MM.1S (cell line): Measurements from ENCODE around the gene HMGB2.
A peak's percentile ranks its signal among the peaks of the same experiment; 100 is the strongest.

Experiments used
- DNase-seq: peaks from one replicate; pipeline ENCODE4 v3.0.0-alpha.2; 2015
- H2AFZ ChIP-seq: fragments of 300-600 bp; sonication (generic); 2 replicates; pipeline ENCODE4 v1.6.0; 2016; ENCODE audit warnings: antibody characterized with exemption, low read length
- H3F3A ChIP-seq: fragments of 300-600 bp; sonication (generic); 2 replicates; pipeline ENCODE4 v1.6.1; 2016; ENCODE audit warnings: mild to moderate bottlenecking, antibody characterized with exemption, low read length, moderate library complexity, mixed read lengths; ENCODE audit not compliant: insufficient read depth
- H3K27ac ChIP-seq: fragments of 300-600 bp; sonication (generic); 2 replicates; pipeline ENCODE4 v1.5.1; 2016; ENCODE audit warnings: mild to moderate bottlenecking, low read length
- H3K27me3 ChIP-seq: fragments of 300-600 bp; sonication (generic); replicated peaks from 2 replicates; pipeline ENCODE4 v1.6.0; 2016; ENCODE audit warnings: low read length; ENCODE audit not compliant: insufficient read depth
- H3K36me3 ChIP-seq: fragments of 300-600 bp; sonication (generic); replicated peaks from 2 replicates; pipeline ENCODE4 v1.6.1; 2016; ENCODE audit warnings: mild to moderate bottlenecking, low read length, mixed read lengths; ENCODE audit not compliant: insufficient read depth
- H3K4me1 ChIP-seq: fragments of 300-600 bp; sonication (generic); 2 replicates; pipeline ENCODE4 v1.6.1; 2016; ENCODE audit warnings: low read length, mixed read lengths
- H3K4me2 ChIP-seq: fragments of 300-600 bp; sonication (generic); 2 replicates; pipeline ENCODE4 v1.6.0; 2016; ENCODE audit warnings: low read depth, low read length
- H3K4me3 ChIP-seq: fragments of 300-600 bp; sonication (generic); 2 replicates; pipeline ENCODE4 v1.5.1; 2016; ENCODE audit warnings: low read length, mixed read lengths
- H3K79me2 ChIP-seq: fragments of 300-600 bp; sonication (generic); 2 replicates; pipeline ENCODE4 v1.6.1; 2016; ENCODE audit warnings: mixed run types, low read length, mixed read lengths
- H3K9ac ChIP-seq: fragments of 300-600 bp; sonication (generic); 2 replicates; pipeline ENCODE4 v1.6.1; 2016; ENCODE audit warnings: low read length, mixed read lengths
- H3K9me2 ChIP-seq: fragments of 300-600 bp; sonication (generic); replicated peaks from 2 replicates; pipeline ENCODE4 v1.6.1; 2016; ENCODE audit warnings: mild to moderate bottlenecking, low read length, mixed read lengths; ENCODE audit not compliant: insufficient read depth
- H3K9me3 ChIP-seq: fragments of 300-600 bp; sonication (generic); replicated peaks from 2 replicates; pipeline ENCODE4 v1.6.1; 2016; ENCODE audit warnings: mild to moderate bottlenecking, low read length, mixed read lengths; ENCODE audit not compliant: insufficient read depth
- H4K20me1 ChIP-seq: fragments of 300-600 bp; sonication (generic); 2 replicates; pipeline ENCODE4 v1.6.1; 2016; ENCODE audit warnings: mild to moderate bottlenecking, low read length, moderate library complexity, mixed read lengths; ENCODE audit not compliant: insufficient read depth
- EZH2 ChIP-seq: fragments of 300-600 bp; sonication (generic); optimal IDR thresholded peaks from 2 replicates; pipeline ENCODE3; 2017; ENCODE audit warnings: low read depth, mild to moderate bottlenecking, antibody characterized with exemption, low read length, mixed read lengths
- EZH2phosphoT487 ChIP-seq: fragments of 300-600 bp; sonication (generic); IDR thresholded peaks from 2 replicates; pipeline ENCODE4 v1.6.1; 2018; ENCODE audit warnings: antibody characterized with exemption, low read length
- TF ChIP-seq, protein P1 (sequence below): fragments of 300-600 bp; sonication (generic); IDR thresholded peaks from 2 replicates; pipeline ENCODE4 v1.5.1; 2016; ENCODE audit warnings: antibody characterized with exemption, low read length, mixed read lengths

The HMGB2 gene

GRCh38 chr4:173289353-173289727 lies 44.8 kb downstream of the HMGB2 start:
- no peaks in the 10 kb centered on the region for H3K9me2 ChIP-seq
- no peak for TF ChIP-seq EZH2phosphoT487
- no peak for TF ChIP-seq EZH2
- TF ChIP-seq, protein P1, sequence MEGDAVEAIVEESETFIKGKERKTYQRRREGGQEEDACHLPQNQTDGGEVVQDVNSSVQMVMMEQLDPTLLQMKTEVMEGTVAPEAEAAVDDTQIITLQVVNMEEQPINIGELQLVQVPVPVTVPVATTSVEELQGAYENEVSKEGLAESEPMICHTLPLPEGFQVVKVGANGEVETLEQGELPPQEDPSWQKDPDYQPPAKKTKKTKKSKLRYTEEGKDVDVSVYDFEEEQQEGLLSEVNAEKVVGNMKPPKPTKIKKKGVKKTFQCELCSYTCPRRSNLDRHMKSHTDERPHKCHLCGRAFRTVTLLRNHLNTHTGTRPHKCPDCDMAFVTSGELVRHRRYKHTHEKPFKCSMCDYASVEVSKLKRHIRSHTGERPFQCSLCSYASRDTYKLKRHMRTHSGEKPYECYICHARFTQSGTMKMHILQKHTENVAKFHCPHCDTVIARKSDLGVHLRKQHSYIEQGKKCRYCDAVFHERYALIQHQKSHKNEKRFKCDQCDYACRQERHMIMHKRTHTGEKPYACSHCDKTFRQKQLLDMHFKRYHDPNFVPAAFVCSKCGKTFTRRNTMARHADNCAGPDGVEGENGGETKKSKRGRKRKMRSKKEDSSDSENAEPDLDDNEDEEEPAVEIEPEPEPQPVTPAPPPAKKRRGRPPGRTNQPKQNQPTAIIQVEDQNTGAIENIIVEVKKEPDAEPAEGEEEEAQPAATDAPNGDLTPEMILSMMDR: no peak
- H3K4me3 ChIP-seq: peak overlapping the region; percentile 60
- peaks cover 6% of the 10 kb centered on the region; the same call in 1 of the 2 replicates for H3K79me2 ChIP-seq
- H3K27ac ChIP-seq: peak overlapping the region; percentile 40; the same call in 1 of the 2 replicates
- peak overlapping the region; percentile 36; the same call in 1 of the 2 replicates for H3K9ac ChIP-seq
- H3F3A ChIP-seq: peaks cover 14% of the 10 kb centered on the region; the same call in 1 of the 2 replicates
- H3K4me1 ChIP-seq: peaks cover 4% of the 10 kb centered on the region; the same call in 1 of the 2 replicates
- H2AFZ ChIP-seq: peak overlapping the region; percentile 61
- H3K9me3 ChIP-seq: no peaks in the 10 kb centered on the region
- H4K20me1 ChIP-seq: no peaks in the 10 kb centered on the region
- H3K4me2 ChIP-seq: peak overlapping the region; percentile 62
- DNase-seq: peak; percentile 20
- no peaks in the 10 kb centered on the region for H3K27me3 ChIP-seq
- no peaks in the 10 kb centered on the region for H3K36me3 ChIP-seq

- Histone ChIP-seq H2AFZ (peak overlapping the region; percentile 61), H3K4me1 (peaks cover 4% of the 10 kb centered on the region; the same call in 1 of the 2 replicates), H3K9ac (peak overlapping the region; percentile 36; the same call in 1 of the 2 replicates), H3K27ac (peak overlapping the region; percentile 40; the same call in 1 of the 2 replicates), H3K27me3 (no peaks in the 10 kb centered on the region), H3K9me2 (no peaks in the 10 kb centered on the region), H3K36me3 (no peaks in the 10 kb centered on the region), H3K9me3 (no peaks in the 10 kb centered on the region), H3K79me2 (peaks cover 6% of the 10 kb centered on the region; the same call in 1 of the 2 replicates), H3K4me3 (peak overlapping the region; percentile 60), H4K20me1 (no peaks in the 10 kb centered on the region), H3F3A (peaks cover 14% of the 10 kb centered on the region; the same call in 1 of the 2 replicates), H3K4me2 (peak overlapping the region; percentile 62)
- DNase-seq: peak; percentile 34
- TF ChIP-seq EZH2phosphoT487 (no peak), EZH2 (no peak)
- TF ChIP-seq, protein P1: no peak; the same call in 1 of the 2 replicates
Observed at GRCh38 chr4:173288698-173289352, 45.3 kb downstream of the HMGB2 start.

DNA sequence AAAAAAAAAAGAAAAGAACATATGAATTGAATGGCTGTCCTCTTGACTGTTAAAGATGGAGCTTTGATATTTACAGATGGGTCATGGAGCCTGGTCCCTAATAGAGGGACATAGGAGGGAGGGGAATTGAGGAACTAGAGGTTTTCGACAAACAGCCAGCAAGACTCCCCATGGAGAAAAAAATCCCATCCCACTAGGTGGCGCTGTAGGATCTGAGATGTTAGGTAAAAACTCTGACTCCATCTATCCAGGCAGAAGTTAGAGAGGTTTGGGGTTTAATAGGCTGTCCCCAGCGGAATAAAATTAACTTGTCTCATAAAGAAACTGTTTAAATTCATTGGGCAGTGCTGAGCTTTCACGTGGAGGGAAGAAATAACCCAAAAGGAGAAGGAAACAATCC lies 45.9 kb downstream of the HMGB2 start:
- H2AFZ ChIP-seq: peak overlapping the region; percentile 61; the same call in 1 of the 2 replicates
- H3K36me3 ChIP-seq: no peaks in the 10 kb centered on the region
- TF ChIP-seq EZH2phosphoT487: no peak
- TF ChIP-seq, protein P1: peak; percentile 73
- H3K79me2 ChIP-seq: peaks cover 6% of the 10 kb centered on the region; the same call in 1 of the 2 replicates
- peak; percentile 89 for DNase-seq
- H3K9ac ChIP-seq: peak overlapping the region; percentile 36; the same call in 1 of the 2 replicates
- no peaks in the 10 kb centered on the region for H3K27me3 ChIP-seq
- peaks cover 4% of the 10 kb centered on the region; the same call in 1 of the 2 replicates for H3K4me1 ChIP-seq
- H3F3A ChIP-seq: peaks cover 14% of the 10 kb centered on the region; the same call in 1 of the 2 replicates
- H3K4me3 ChIP-seq: peak overlapping the region; percentile 60
- no peaks in the 10 kb centered on the region for H4K20me1 ChIP-seq
- no peaks in the 10 kb centered on the region for H3K9me2 ChIP-seq
- no peaks in the 10 kb centered on the region for H3K9me3 ChIP-seq
- peak overlapping the region; percentile 40; the same call in 1 of the 2 replicates for H3K27ac ChIP-seq
- peak overlapping the region; percentile 62 for H3K4me2 ChIP-seq
